ENCODE results near the gene MLIP.
"Not testable (repeated sequence)": the region's sequence is repeated elsewhere in the genome, so short reads cannot be mapped to it uniquely, and the experiment has no call there.

Gene MLIP

GRCh38 chr6:54238396-54238795, 127.2 kb downstream of the MLIP start:
- DNase-seq, result peak; percentile 68

DNA sequence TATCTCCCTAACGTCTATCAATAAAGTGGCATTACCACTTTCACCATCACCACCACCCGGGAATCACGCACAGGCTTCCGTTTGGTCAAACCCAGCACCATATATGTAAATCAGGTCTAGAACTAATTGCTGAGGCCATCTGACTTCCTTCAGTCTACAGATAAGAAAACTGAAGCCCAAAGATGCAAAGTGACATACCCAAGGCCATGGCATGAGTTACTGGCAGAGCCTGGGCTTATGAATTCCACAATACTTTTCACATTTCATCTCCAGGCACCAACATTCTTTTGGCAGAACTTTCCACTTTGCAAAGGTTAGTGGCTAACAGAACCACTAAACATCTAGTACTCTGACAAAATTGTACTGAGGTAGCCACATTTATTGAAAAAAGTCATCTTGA, 132.5 kb downstream of the MLIP start:
- DNase-seq, result no peak

GRCh38 chr6:54244430-54244829, 133.2 kb downstream of the MLIP start:
- DNase-seq, result peak; percentile 28

- no peak for DNase-seq
Observed at GRCh38 chr6:54245265-54245664, 134.0 kb downstream of the MLIP start.

DNA sequence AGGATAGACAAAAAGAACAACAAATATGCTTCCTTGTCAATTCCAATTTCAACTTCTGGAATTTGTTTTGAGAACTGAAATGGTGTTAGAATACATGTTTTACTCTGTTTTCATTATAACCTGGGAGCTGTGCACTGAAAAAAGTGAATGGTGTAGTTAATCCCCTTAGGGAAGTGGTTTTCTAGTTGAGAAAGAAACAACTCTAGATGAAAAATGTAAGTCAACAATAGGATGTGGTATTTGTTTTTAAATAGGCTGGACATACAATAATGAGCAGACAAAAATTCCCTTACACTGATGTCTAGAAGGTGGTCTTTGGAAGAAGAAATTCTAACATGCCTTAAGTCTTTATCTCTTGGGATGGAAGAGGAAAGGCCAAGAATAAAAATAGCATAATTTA, 137.1 kb downstream of the MLIP start:
- DNase-seq, result no peak

DNA sequence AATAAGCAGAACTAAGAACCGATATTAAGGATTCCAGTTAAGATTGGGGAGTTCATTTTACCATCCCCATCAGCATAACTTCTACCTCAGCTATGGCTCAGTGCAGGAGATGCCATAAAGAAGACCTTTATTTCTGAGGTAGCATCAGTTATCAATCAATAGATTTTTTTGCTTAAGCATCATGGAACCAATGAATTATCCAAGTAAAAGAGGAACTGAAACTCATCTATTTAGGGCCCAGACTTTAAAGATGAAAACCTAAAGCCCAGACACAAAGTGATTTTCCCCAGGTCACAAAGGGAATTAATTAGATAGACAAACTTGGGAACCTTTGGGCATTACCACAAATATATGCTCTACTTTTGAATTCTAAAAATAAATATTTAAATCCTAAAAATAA, 137.8 kb downstream of the MLIP start:
- DNase-seq, result no peak

DNA sequence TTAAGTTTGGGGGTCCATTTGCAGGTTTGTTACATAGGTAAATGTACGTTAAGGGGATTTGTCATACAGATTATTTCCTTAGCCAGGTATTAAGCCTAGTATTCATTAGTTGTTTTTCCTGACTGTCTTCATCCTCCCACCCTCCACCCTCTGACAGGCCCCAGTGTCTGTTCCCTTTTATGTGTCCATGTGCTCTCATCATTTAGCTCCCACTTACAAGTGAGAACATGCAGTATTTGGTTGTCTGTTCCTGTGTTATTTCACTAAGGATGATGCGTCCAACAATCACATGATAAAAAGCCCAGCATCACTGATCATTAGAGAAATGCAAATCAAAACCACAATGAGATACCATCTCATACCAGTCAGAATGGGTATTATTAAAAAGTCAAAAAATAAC, 138.6 kb downstream of the MLIP start:
- not testable (repeated sequence) for DNase-seq

GRCh38 chr6:54252496-54252895, 141.3 kb downstream of the MLIP start:
- no peak for DNase-seq

DNA sequence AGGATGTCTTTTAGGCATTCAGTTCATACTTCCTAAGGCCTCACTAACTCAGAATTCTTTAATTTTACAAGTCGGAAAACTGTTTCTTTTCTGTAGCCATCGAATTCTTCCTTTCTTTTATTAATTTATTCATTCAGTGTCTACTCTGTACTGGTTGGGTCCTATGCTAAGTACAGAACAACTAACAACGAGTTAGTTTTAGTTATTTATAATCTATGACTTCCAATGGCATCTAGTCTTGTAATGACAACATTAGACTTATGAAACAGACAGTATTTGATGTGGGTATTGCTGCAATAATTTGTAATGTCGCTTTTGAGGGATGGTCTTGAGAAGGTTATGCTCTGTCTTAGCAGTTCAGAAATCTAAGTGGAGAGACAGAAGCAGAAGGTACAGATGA, 141.7 kb downstream of the MLIP start:
- no peak for DNase-seq

DNA sequence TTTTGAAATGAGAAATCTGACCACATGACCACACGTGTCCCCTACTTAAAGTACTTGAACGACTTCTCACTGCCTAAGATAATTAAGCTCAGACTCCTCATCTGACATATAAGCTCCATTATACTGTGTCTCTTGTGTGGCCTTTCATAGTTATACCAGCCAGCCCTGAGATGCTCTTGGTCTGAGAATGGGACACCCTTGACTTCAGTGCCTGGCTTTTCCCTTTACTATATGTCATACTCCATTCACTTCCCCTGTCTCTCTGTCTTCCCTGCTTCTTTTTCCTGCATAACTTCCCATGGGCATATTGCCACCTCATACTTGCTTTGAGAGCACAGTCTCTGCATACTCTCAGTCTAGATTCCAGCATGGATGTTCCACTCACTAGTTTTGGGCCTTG, 143.6 kb downstream of the MLIP start:
- no peak for DNase-seq

DNA sequence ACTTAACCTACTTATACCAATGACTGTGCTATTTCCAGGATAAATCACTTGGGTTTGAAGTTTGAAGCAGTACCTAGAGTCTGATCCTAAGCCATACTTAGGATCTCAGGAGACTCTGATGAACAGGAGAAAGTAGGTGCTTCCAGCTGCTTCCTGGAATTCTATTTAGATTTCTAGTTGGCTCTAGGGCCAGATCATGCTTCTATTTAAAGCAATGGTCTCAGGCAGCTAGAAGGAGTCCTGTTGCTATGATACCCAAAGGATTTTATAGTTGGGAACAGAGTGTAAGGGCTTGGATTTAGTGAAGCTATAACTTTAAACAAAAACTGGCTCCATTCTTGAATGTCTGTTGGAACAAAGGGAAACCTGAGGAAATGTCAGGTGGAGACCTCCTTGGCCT, 144.6 kb downstream of the MLIP start:
- no peak for DNase-seq

DNA sequence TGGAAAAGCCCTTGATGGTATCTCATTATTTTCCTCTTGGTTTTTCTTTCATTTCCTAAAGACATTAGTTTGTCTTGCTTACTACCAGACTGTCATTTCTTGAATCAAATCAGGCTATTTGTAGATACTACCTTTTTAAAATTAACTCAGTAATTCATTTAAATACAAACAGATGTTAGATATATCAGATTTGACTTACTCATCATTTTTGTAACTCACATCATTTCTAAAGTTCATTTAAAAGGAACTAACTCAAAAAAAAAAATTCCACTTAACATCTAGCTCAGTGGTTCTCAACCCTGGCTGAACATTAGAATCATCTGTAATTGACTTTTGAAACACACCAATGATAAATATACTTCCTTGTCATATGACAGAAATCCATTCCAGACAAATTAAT, 148.8 kb downstream of the MLIP start:
- DNase-seq, result no peak

DNA sequence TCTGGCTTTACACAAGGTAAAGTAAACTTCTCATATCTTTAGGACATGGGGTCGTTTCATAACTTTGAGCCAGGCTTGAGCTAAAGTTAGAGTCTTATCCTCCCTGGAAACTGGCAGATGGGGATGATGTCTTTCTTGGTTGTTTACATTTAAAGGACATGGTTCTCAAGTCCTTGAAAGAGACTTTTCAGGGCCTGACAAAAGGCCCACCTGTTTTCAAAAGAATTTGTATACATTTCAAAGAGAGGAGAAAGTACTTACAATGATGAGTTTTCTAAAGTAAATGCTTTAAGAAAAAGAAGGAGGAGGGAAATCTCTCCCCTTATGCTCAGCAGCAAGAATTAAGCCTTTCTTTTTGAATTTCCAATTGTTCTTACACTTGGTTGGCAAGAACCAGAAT, 151.3 kb downstream of the MLIP start:
- DNase-seq, result no peak

GRCh38 chr6:54262971-54263370, 151.7 kb downstream of the MLIP start:
- DNase-seq, result no peak

DNA sequence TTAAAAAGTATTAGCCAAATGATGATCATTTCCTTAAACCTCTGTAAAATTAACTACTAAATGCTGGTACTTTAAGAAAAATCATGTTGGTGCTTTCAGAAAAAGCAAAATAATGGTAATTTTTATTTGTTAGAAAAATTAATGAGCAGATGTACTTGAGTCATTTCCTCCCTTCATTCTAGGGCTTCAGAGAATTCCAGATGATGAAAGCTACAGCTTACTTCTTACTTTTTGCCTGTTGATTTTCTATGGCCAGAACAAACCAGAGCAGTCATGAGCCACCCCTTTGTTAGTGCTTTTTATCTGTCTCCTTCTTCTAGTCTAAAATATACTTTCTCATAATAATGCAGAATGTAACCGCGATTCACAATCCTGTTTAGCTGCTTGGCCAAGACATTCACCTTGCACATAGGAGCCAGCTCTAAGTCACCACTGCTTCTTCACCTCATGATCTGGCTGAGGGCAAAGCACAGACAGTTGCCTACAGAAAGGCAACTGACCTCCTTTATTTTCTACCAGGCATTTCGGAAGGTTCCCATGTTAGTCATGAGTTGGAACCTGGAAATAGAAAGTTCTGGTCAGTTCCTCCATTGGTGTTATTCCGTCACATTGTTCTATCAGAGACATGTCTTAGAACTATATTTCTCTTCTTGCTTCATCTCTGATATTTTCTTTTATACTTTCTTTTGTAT, 153.5 kb downstream of the MLIP start:
- DNase-seq, result no peak

DNA sequence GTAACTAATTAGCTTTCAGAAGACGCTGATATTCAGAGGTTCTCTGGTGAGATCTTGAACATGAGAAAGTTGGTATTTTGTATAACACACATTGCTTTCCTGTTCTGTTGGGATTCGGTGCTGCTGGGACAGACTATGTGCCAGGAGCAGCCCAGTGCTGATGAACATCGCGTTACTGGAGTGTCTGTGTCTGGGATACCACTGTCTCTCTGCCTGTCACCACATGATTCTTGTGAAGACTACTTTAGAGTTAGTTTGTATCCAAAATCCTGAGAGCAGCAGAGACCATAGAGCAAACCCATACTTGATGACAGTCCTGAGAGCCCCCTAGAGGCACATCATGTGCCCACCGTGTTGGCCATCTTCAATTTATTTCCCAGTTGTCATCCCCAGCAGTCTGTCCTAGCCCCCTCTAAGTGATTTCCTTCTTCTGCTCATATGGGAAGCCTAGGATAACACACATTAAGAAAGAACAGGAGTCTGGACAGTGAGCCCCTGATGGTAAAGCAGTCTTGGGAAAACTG, 155.2 kb downstream of the MLIP start:
- DNase-seq, result no peak

DNA sequence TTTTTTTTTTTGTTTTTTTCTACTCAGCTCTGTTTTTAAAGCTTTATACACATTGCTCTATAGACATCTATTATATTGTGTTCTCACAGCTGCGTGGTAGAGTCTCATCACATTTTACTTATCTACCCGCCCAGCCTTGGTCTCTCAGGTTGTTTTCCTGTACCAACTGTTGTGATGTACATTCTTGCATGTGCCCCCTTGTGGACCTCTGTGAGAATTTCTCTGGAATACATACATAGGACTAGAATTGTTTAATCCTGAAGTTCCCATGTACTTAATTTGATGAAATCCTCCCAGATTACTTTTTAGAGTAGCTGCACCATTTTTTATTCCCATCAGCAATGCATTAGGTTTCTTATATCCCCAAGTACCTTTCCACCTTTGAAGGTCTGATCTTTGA, 156.6 kb downstream of the MLIP start:
- peak; percentile 46 for DNase-seq

DNA sequence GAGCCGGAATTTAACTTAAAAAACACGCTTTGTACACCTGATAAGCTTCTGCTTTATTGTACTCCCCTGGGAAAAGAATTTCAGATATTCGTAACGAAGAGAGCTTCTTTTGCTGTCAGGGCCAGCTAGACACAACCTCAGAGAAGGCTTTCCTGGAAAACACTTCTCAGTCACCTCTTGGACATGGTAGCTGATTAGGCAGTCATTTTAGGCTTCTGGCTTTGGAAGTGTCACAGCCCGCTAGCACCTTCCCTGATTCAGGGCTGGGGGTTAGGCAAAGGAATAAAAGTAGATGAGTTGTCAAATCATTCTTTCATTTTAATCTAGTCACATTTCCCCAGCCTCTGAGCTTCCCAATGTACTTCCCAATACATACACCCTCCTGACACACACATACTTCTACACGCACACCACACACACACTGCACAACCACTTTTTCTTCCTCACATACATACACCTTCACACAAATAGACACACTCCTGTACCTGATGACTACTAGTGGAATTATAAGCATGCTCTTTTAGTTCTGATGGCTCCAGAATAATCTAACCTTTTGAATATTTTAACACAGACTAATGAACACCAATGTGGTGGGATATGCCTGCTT, 162.1 kb downstream of the MLIP start:
- DNase-seq, result no peak

DNA sequence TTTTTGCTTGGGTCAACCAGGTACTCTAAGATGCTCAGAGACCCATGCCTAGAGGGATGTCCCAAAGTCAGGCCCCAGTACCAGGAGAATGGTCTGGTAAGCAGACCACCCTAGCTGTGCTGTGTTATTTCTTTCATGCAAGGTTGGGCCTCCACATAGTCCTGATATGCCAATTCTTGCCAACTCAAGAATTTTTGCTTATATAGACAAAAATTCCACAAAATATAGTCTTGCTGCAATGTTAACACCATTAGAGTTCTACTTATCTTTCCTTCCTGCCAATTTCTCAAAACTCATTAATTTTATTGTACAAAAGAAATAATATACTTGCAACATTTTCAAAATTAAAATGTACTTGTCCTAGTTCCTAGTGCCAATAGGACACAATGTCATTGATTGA, 163.1 kb downstream of the MLIP start:
- no peak for DNase-seq

- DNase-seq, result peak; percentile 21
Observed at GRCh38 chr6:54282186-54282585, 170.9 kb downstream of the MLIP start.

DNA sequence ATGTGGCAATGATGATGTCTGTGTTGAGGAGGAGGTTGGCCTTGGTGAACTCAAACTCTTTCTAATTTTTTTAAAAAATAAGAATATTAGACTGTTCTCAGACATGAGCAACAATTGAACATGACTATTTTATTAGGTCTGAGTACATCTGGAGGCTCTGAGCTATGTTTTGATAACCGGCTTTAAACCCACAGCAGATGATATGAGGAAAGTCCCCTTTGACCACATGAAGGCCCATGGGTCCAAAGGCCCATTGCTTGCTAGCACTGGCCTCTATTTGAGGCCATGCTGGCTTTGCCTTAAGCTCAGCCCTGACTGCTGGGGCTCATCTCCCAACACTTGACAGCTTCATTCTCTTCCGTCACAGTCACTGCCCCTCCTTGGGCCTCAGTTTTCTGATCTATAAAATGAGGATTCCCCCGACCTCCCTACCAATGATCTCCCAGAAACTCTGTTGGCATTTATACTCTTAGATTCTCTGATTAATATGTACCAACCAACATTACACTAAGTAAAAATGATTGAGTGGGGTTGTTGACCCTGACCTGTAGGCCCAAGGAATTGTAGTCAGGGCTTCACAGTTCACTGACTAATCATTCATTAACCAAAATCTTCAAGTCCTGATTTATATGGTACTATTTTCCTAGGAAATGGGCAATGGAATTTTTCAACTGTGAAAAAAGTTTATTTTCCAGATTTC, 173.1 kb downstream of the MLIP start:
- DNase-seq, result no peak

DNA sequence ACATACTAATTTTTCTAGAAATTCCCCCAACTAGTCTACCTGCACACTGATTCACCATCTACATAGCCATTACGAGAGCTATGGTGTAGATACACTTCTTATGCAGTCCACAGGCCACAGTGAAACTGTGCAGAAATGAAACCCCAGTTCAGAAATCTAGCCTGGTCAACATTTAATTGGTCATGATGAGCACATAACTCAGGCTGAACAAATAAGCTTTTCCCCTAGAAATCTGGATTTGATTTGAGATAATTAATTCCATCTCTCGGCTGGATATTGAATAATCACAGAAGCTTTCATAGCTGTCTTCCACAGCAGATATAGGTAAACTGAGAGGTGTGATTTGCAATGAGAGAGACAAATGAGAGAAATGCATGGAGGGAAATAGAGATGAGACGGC, 174.4 kb downstream of the MLIP start:
- DNase-seq, result peak; percentile 48

GRCh38 chr6:54286141-54286540, 174.9 kb downstream of the MLIP start:
- peak; percentile 6 for DNase-seq

GRCh38 chr6:54288474-54288873, 177.2 kb downstream of the MLIP start:
- no peak for DNase-seq

All from eye (tissue), 1 donor.